ENCODE results near the gene LUZP1. TPM values are rescaled to one million over a fixed set of nuclear protein-coding genes. Genes with fewer than 3 reads are reported as not detected.

Gene LUZP1
- total and polyA plus RNA-seq, 2 donors (not counting 3 experiments of a cell fraction or from before 2014, with no cell fraction given), result 26.3 to 82.4 TPM

- dilution Hi-C loops (cut with MboI; ENCODE audit: extremely low pct_ligation_motif_present, low sequenced_read_pairs), result no loop called here
- H3K4me2 ChIP-seq (ENCODE audit: insufficient read depth, low read length), result peak overlapping the region; percentile 75
- BruUV-seq (replicated peaks), result TSS peak; percentile 90
- no peaks in the 10 kb centered on the region for H3K27me3 ChIP-seq (ENCODE audit: control insufficient read depth in 2 of 2, insufficient read depth in 2 of 2, low read length in 2 of 2)
- TF ChIP-seq POLR2A (IDR thresholded peaks at IDR 0.05; ENCODE audit: low read depth, low read length) (peak; percentile 66), GATA2 (IDR thresholded peaks at IDR 0.05; ENCODE audit: insufficient read depth, insufficient read length, low read depth, low read length) (no peak), MAX (IDR thresholded peaks at IDR 0.05; ENCODE audit: insufficient read depth, insufficient read length) (no peak), MYC (IDR thresholded peaks at IDR 0.05; ENCODE audit: low read depth, low read length) (no peak), EZH2 (IDR thresholded peaks at IDR 0.05; ENCODE audit: borderline replicate concordance, low read depth, low read length, severe bottlenecking) (no peak), JUN (IDR thresholded peaks at IDR 0.05; ENCODE audit: borderline replicate concordance, insufficient read depth, insufficient read length, low read depth) (peak; percentile 35), POLR2AphosphoS5 (IDR thresholded peaks at IDR 0.05; ENCODE audit: insufficient read depth, low read depth, low read length) (peak; percentile 91), FOS (IDR thresholded peaks at IDR 0.05; ENCODE audit: borderline replicate concordance, insufficient read depth, low read length) (no peak)
- TF ChIP-seq, protein P1, sequence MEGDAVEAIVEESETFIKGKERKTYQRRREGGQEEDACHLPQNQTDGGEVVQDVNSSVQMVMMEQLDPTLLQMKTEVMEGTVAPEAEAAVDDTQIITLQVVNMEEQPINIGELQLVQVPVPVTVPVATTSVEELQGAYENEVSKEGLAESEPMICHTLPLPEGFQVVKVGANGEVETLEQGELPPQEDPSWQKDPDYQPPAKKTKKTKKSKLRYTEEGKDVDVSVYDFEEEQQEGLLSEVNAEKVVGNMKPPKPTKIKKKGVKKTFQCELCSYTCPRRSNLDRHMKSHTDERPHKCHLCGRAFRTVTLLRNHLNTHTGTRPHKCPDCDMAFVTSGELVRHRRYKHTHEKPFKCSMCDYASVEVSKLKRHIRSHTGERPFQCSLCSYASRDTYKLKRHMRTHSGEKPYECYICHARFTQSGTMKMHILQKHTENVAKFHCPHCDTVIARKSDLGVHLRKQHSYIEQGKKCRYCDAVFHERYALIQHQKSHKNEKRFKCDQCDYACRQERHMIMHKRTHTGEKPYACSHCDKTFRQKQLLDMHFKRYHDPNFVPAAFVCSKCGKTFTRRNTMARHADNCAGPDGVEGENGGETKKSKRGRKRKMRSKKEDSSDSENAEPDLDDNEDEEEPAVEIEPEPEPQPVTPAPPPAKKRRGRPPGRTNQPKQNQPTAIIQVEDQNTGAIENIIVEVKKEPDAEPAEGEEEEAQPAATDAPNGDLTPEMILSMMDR (IDR thresholded peaks at IDR 0.05; ENCODE audit: extremely low read depth in 1 of 2, insufficient read depth in 1 of 2, low read depth in 1 of 2, low read length in 2 of 2), result peak; percentile 5 to 18
- peak overlapping the region; percentile 23 to 57 (median 50) for H3K4me3 ChIP-seq (replicated peaks in 1 of 3; ENCODE audit: insufficient read depth in 1 of 3, low read depth in 1 of 3, low read length in 3 of 3)
- no peaks in the 10 kb centered on the region for H3K9me3 ChIP-seq (replicated peaks; ENCODE audit: control insufficient read depth, insufficient read depth, low read length)
- H3K4me1 ChIP-seq (ENCODE audit: control insufficient read depth, extremely low read depth, insufficient read depth, low read length), result peaks cover 15% of the 10 kb centered on the region
- FAIRE-seq, result peak; percentile 97
- DNase-seq (ENCODE audit: low read depth, low spot score), result peak; percentile 97
- ChIA-PET POLR2A (interaction anchor here (0.7 to 1.3 kb wide), 4 partner anchors 9 to 78 kb away, joined by 3 to 5 read pairs (median 4); no protein-coding TSS in a partner anchor), CTCF (interaction anchor here (0.8 to 4.2 kb wide), 10 partner anchors 8 to 200 kb away, joined by 3 to 65 read pairs (median 6); partner anchors contain the start of gene LUZP1)
- peak overlapping the region; percentile 79 for H2AFZ ChIP-seq (ENCODE audit: low read depth, low read length)
- intact Hi-C loops (cut with micrococcal nuclease), result loop anchor here (1.0 kb wide), 1 partner anchor 9 kb away; the partner anchor contains the start of gene LUZP1
- H3K27ac ChIP-seq (ENCODE audit: insufficient read depth, low read depth, low read length), result peak overlapping the region; percentile 77
- no peaks in the 10 kb centered on the region for H3K9me1 ChIP-seq (replicated peaks; ENCODE audit: control insufficient read depth, extremely low read depth, insufficient read depth, low read length)
- no peaks in the 10 kb centered on the region for H3K79me2 ChIP-seq (ENCODE audit: control insufficient read depth, insufficient read depth, low read length)
- no peaks in the 10 kb centered on the region for H3K36me3 ChIP-seq (ENCODE audit: control insufficient read depth in 2 of 2, extremely low read depth in 1 of 2, insufficient read depth in 2 of 2, low read length in 2 of 2)
- H3K9ac ChIP-seq (replicated peaks; ENCODE audit: extremely low read depth, insufficient read depth, low read length), result peak overlapping the region; percentile 85
- H4K20me1 ChIP-seq (replicated peaks; ENCODE audit: control insufficient read depth, extremely low read depth, insufficient read depth, low read length), result no peaks in the 10 kb centered on the region
Measured at GRCh38 chr1:23177438-23178380, 9.1 kb upstream of the LUZP1 start.
